Pancreas (tissue), 10 donors: ENCODE data around the gene BCL10. TPM values are rescaled to one million over a fixed set of nuclear protein-coding genes. Genes with fewer than 3 reads are reported as not detected.

ENCODE experiments used
- ATAC-seq, 4 donors: fragments of 200-7000 bp; cut with Tn5 transposase; one replicate each; pipeline versions ENCODE4 v1.8.0 to v1.9.1; 2020; ENCODE audit warnings: mild to moderate bottlenecking in 4 of 4, moderate library complexity in 4 of 4
- DNase-seq, 6 donors: peaks; one replicate each; pipeline ENCODE4 v3.0.0-alpha.2; 2020
- FAIRE-seq: peaks from 2 replicates; lab custom pipeline; 2012; peaks lifted over from hg19 to GRCh38; lab: Jason Lieb, UNC
- H3K27ac ChIP-seq, 4 donors: fragments of 200-600 bp; sonication (generic); 1 replicate in 3 of 4; 2 replicates in 1 of 4; pipeline versions ENCODE4 v1.5.0 to v1.8.0; 2020
- H3K27me3 ChIP-seq, 4 donors: fragments of 200-600 bp; one replicate each; pipeline ENCODE4 v1.8.0; 2021
- H3K36me3 ChIP-seq, 3 donors: fragments of 200-600 bp; sonication (generic) in 1 of 3; one replicate each; pipeline versions ENCODE4 v1.5.0 to v1.8.0; 2020 to 2021
- H3K4me1 ChIP-seq, 3 donors: fragments of 200-600 bp; one replicate each; pipeline ENCODE4 v1.8.0; 2021
- H3K4me3 ChIP-seq, 4 donors: fragments of 200-600 bp; sonication (generic) in 2 of 4; one replicate each; pipeline versions ENCODE4 v1.5.0 to v1.8.0; 2020 to 2021
- H3K9me3 ChIP-seq, 4 donors: fragments of 200-600 bp; one replicate each; pipeline ENCODE4 v1.8.0; 2021
- WGBS, 2 donors: extraction: QIAGEN DNeasy Blood & Tissue Kit; methylation state at CpG; one replicate each; pipeline ENCODE4 v1.1.7; 2013; 5-methylcytosine and 5-hydroxymethylcytosine counted together
- intact Hi-C, 3 donors: fragments of 100-400 bp; cut with DNase I; formaldehyde crosslinking; loops; one replicate each; pipeline versions ENCODE4 v1.11.1 to v1.14.2; 2022
- polyA plus RNA-seq, 2 donors: library from polyadenylated mRNA; stranded (reverse); fragments of 200-250 nt; gene quantifications; one replicate each; pipeline ENCODE4 v1.2.3, GENCODE V29; 2013
- total RNA-seq, 6 donors: library from RNA; stranded (reverse); fragmentation: NEBNext Ultra II Directional in 4 of 6; extraction: Animal tissue kit (Norgen Biotek cat#: 25700) in 4 of 6; gene quantifications; one replicate each; pipeline versions ENCODE4 v1.2.1 to v1.2.4, GENCODE V29; 2021 to 2023
- TF ChIP-seq, protein P1 (sequence below), 4 donors: fragments of 200-600 bp; sonication (generic) in 3 of 4; IDR thresholded peaks; one replicate each; pipeline versions ENCODE4 v1.5.0 to v1.8.0; 2021; ENCODE audit warnings: antibody characterized with exemption in 4 of 4
- donor health status: healthy with polysubstance abuse.
- donor health status: DM: no; HTN: no; CAD: no; lungs with moderate emphysema.
- donor health status: DM: no; HTN: no; CAD: no.
- donor health status: control.
- donor health status: control.
- donor health status: Bipolar disorder and iron deficiency.
- donor health status: DM: yes; HTN: yes; CAD: no.
- donor health status: DM: no; HTN: no; CAD: no.
- donor health status: DM: no; HTN: no; CAD: no.
- donor health status: DM: yes; HTN: yes; CAD: no.

BCL10 gene
- total and polyA plus RNA-seq, 8 donors = 3.2 to 16.9 (median 7.6) TPM

DNA sequence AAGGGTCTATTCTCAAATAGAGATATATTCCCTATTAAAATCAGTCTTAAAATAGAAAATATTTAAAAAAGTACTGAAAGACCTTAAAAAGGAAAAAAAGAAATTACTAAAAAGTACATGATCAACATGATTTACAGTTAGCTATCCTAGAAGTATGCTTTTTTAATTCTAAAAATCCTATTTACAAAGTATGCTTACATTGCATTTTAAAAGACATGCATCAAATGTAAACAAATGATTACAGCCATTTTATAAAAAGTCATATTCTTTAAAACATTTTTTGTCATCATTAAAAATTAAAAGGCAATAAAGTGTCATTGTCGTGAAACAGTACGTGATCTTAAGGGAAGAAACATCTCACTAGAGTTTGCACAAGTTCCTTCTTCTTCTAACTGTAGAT is 9.1 kb downstream of the BCL10 start:
- WGBS, 2 donors = 86 to 97% methylated on average over 2 of the region's 2 CpGs
- Histone ChIP-seq H3K4me1 (peaks cover 30 to 45% (median 42%) of the 10 kb centered on the region in 3 donors), H3K9me3 (no peaks in the 10 kb centered on the region), H3K4me3 (no peak overlapping the region), H3K27me3 (no peaks in the 10 kb centered on the region), H3K36me3 (peaks cover 0 to 20% (median 6%) of the 10 kb centered on the region in 3 donors), H3K27ac (no peak overlapping the region)
- ATAC-seq (no peak), FAIRE-seq (peak; percentile 41), DNase-seq (no peak)
- TF ChIP-seq, protein P1, sequence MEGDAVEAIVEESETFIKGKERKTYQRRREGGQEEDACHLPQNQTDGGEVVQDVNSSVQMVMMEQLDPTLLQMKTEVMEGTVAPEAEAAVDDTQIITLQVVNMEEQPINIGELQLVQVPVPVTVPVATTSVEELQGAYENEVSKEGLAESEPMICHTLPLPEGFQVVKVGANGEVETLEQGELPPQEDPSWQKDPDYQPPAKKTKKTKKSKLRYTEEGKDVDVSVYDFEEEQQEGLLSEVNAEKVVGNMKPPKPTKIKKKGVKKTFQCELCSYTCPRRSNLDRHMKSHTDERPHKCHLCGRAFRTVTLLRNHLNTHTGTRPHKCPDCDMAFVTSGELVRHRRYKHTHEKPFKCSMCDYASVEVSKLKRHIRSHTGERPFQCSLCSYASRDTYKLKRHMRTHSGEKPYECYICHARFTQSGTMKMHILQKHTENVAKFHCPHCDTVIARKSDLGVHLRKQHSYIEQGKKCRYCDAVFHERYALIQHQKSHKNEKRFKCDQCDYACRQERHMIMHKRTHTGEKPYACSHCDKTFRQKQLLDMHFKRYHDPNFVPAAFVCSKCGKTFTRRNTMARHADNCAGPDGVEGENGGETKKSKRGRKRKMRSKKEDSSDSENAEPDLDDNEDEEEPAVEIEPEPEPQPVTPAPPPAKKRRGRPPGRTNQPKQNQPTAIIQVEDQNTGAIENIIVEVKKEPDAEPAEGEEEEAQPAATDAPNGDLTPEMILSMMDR (IDR thresholded peaks at IDR 0.05) = no peak
- intact Hi-C loops = no loop called here

DNA sequence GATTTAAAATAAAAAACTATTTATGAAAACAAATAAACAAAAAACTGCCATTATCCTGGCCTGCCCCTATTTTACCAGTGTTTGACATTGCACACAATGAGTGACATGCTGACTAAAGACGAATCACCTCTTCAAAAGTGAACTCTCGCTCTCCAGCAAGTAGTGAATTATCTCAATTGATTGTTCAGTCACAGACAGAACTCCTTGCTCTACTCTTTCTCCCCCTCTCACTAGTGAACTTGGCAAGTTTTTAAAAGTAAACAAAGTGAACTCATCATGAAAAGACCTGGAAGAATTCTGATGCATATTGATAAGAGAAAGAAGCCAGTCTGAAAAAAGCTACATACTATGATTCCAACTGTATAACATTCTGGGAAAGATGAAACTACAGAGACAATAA is 12.3 kb downstream of the BCL10 start:
- ATAC-seq (peak in 1 of 4 donors; percentile 4), DNase-seq (no peak), FAIRE-seq (no peak)
- no peaks in the 10 kb centered on the region for H3K27me3 ChIP-seq
- peak overlapping the region in 2 of 4 donors; percentile 81 to 83 for H3K27ac ChIP-seq
- peaks cover 0 to 2% (median 0%) of the 10 kb centered on the region in 3 donors for H3K36me3 ChIP-seq
- no peak overlapping the region for H3K4me3 ChIP-seq
- intact Hi-C loops = no loop called here
- 27 to 32% methylated on average over 2 of the region's 2 CpGs for WGBS, 2 donors
- H3K4me1 ChIP-seq = peaks cover 24 to 32% (median 27%) of the 10 kb centered on the region in 3 donors
- no peaks in the 10 kb centered on the region for H3K9me3 ChIP-seq
- TF ChIP-seq, protein P1 (IDR thresholded peaks at IDR 0.05) = no peak

DNA sequence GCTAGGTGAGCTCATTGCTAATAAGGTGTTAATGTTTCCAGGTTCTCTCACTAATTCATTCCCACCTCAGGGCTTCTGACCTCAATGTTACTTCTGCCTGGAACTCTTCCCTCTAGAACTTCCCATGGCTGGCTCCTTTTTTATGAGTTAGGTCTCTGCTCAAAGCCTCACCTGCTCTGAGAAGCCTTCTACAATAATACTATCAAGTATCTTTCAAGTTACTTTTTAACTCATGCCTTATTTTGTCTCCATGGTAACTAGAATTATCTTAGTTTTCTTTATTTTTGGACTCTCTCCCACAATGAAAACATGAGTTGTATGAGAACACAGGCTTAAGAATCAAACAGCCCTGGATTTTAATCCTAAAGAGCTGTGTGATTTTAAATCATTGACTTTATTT is 13.4 kb downstream of the BCL10 start:
- Histone ChIP-seq H3K4me3 (peak overlapping the region in 1 of 4 donors; percentile 11), H3K9me3 (no peaks in the 10 kb centered on the region), H3K36me3 (no peaks in the 10 kb centered on the region), H3K27ac (peak overlapping the region; percentile 43 to 83 (median 66)), H3K27me3 (no peaks in the 10 kb centered on the region), H3K4me1 (peaks cover 30 to 36% (median 31%) of the 10 kb centered on the region in 3 donors)
- TF ChIP-seq, protein P1 (IDR thresholded peaks at IDR 0.05) = no peak
- DNase-seq (peak in 1 of 6 donors; percentile 23), ATAC-seq (peak; percentile 61 to 71 (median 63)), FAIRE-seq (peak; percentile 49)
- intact Hi-C loops = no loop called here

DNA sequence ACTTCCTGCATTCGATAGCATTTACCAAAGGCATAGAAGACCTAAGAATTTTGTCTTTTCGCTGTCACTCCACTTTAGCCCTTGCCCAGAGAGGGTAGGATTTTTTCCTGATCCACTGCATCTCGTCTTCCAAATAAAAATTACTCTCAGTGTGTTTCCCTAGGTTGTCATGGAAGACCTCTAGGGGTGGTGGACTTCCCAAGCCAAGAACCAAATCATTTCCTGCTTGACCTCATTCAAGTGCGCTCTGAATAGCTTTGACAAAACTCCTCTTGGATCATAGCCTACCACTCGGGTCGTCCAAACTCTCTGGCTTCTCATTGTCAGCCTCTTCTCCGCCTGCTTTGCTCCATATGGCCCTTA is 16.5 kb downstream of the BCL10 start:
- Histone ChIP-seq H3K27ac (peak overlapping the region; percentile 28 to 73 (median 54)), H3K36me3 (no peaks in the 10 kb centered on the region), H3K4me1 (peaks cover 35 to 41% (median 38%) of the 10 kb centered on the region in 3 donors), H3K9me3 (no peaks in the 10 kb centered on the region), H3K27me3 (no peaks in the 10 kb centered on the region), H3K4me3 (peak overlapping the region in 3 of 4 donors; percentile 78 to 90 (median 78))
- FAIRE-seq (no peak), DNase-seq (peak in 1 of 6 donors; percentile 19), ATAC-seq (peak; percentile 5 to 28 (median 14))
- 31 to 37% methylated on average over 7 of the region's 7 CpGs for WGBS, 2 donors
- intact Hi-C loops = loop anchor here in 2 of 3 donors (5.0 to 10.0 kb wide), 3 partner anchors 55 to 315 kb away; partner anchors contain the start of gene SYDE2 (in 1 of the 2)
- TF ChIP-seq, protein P1 (IDR thresholded peaks at IDR 0.05) = no peak
